Left forelimb (tissue), 1 donor: ENCODE results near the gene GANAB.
"Not testable (repeated sequence)": the region's sequence is repeated elsewhere in the genome, so short reads cannot be mapped to it uniquely, and the experiment has no call there.

ENCODE experiments used
- DNase-seq: peaks from one replicate; pipeline ENCODE4 v3.0.0-alpha.2; 2018; ENCODE audit warnings: low spot score

Gene GANAB

DNA sequence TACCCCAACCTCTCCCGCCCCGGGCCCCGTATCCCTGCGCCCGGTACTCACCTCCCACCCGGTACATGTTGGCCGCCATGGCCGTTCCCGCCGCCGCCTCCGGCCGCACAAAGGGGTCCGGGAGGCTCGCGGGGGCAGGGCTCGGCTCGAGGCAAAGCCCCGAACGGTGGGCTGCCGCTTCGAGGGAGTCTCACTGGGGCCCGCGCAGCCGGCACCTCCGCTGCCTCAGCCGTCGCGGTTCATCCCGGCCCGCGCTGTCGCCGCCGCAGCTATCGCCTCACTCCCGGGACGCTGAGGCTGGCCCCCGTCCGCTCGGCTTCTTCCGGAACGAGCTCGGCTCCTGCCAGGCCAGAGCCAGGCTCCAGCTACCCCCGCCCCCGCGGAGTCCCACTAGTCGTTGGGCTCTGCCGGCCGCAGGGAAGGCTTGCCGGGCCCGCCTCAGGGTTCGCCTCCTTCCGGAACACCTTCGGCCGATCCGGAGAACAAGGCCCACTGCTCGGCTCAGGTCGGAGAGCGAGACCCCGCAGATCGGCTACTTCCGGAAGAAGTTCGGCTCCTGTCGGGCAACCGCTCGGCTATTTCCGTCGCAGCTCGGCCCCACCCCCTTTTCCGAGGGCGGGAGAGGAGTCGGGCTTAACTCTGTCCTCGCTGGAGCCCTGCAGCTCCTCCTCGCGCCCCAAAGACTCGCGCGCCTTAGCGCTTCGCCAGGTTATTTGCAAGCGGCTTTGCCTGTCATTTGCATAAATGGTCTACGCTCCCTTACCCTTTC is 44.9 kb downstream of the GANAB start, which contains the start of gene MTA2:
Gene MTA2, minus strand, starts transcription at position 494 of the 769 bp plus-strand sequence. Its CDS starts 415 bp downstream, at position 79.
- DNase-seq = peak; percentile 100

DNA sequence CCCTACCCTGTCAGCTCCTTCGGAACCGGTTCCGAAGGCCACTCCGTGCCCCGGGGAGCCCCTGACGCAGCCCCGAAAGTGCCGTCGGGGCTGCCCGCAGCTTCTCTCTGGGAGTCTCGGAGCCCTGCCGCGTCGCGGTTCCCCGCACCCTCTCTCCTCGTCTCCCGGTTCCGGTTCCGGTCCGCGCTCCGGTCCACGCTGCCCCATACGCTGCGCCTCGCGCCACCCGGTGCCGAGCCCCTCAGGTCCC is 45.4 kb downstream of the GANAB start:
- no peak for DNase-seq

DNA sequence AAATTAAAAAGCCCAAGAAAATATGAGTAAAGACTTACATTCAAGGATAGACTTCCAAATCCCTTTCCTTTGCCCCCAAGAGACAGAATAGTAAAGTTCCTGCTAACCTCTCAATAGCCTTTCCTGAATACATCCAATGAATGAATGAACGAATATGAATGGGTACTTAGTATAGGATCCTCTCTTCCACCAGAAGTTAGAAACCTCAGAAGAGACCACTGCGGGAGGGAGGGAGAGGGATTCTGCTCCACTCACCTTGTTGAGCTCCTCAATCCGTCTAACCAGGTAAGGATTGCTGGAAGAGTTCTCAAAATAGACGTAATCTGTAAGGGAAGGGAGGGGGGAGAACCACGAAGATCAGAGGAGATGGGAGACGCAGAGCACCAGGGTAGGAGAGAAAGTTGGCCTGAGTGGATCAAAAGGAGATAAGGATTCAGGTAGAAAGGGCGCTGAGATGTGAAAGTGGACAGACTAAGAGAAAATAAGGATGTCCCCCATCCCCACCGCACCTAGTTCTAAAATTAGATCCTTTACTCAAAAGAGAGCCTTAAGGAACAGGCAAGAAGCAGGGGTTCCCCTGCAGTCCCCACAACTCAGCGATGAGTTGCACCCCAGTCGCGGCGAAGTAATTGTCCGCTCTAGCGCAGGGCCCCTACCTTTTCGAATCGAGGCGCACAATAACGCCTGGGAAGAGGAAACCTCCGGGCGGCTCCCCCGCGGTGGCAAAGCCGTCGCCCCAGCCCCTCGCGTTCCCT is 45.9 kb downstream of the GANAB start:
- no peak for DNase-seq

DNA sequence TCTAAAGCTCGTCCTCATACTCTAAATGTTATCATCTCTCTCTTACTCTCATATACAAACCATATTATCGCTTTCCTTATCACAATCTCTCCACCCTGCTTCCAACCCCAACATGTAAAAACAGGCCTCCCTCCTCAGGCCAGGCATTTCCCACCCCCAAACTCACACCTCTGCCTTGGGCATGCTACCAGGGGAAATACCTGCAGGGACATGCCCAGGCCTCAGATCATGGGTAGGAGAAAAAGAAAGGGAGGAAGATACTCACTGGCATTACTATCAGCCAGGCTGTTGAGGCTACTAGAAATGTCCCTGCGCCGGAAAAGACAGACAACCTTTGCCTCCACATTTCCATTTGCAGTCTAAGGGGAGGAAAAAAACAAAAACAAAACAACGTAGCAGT is 46.5 kb downstream of the GANAB start:
- DNase-seq = no peak

DNA sequence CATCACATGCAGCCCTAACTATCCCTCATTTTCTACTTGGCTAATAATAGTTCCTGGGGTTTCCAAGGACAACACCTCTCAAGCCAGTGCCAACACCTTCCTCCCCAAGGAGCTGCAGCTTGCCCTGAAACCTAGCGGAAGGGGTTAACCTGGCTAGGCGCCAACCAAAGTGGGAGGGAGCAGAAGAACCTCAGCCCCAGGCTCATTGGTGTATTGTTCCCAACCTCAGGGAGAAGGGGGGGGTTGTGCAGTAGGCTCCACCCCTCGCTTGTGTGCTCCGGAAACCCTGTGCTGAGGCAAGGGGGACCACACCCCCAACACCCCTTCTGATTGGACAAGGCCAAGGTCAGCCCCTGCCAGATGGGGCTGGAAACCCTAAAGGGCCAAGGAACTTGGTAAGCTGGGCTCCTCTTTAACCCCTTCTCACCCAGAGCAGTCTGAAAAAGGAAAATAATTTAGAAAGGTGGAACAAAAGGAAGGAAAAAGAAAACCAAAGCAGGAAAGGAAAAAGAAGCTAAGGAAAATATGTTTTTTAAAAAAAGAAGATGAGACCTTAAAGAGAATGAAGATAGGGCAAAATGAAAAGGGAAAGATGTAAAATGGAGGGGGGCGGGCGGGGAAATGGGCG is 47.2 kb downstream of the GANAB start:
- peak; percentile 93 for DNase-seq

DNA sequence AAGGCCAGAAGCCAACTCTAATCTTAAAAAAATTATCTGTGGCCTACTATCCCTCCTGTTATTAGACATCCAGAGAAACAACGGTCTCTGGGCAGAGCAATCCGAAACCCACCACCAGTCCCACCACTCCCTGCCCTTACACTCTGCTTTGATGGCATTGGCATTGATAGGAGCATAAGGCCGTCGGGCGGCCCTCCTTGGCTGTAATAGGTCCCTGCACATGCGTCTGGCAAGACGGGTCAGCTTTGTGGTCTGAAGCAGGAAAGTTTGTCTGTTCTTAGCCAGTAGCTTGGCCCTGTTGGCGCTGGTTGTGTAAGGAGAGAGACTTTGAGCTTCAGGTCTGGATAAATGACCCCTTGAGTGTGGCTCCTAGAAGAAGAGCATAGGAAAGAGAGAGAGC is 51.3 kb downstream of the GANAB start:
- DNase-seq = no peak

DNA sequence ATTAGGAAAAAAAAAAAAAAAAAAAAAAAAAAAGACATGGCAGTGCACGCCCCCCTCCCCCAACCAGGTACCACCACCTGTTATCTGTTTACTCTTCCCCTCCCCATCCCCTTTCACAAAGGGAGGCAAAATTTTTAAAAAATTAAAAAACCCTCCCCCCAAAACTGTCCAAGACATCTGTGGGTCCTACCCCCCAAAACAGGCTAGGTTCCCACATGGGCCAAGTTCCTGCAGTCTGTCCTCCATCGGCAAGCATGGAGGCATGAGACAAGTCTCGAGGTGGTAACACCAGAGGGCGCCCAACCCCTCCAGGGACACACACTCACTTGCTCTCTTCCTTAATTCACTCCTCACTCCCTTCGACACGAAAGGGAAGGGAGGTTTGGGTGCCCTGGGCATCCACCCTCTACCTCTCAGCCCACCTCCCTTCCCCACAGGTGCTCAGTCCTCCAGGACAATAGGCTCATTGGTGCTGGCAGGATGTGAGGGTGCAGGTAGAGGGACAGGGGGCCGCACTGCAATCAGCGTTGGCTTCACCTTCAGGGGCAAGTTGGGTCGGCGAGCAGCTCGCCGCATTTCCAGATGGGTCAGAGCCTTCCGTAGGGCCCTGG is 52.9 kb downstream of the GANAB start:
- DNase-seq = no peak

DNA sequence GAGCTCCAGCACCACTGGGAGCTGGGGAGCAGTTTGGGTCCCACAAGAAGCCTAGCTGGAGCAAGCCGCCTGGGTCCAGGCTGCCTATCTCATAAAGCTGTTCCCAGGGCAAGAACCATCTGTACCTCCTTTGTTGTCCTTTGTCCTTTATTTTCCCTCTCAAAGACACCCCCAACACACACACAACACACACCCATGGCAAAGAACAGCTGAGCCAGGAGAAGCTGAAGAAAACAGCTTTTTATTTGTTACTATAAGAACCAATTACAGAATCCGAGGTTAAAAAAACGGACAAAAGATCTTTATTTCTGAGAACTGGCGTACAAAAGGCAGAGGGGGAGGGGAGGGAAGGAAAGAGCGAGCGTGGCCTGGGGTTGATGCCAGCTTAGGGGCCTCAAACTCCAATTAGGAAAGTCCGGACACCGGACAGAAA is 53.4 kb downstream of the GANAB start:
- no peak for DNase-seq

DNA sequence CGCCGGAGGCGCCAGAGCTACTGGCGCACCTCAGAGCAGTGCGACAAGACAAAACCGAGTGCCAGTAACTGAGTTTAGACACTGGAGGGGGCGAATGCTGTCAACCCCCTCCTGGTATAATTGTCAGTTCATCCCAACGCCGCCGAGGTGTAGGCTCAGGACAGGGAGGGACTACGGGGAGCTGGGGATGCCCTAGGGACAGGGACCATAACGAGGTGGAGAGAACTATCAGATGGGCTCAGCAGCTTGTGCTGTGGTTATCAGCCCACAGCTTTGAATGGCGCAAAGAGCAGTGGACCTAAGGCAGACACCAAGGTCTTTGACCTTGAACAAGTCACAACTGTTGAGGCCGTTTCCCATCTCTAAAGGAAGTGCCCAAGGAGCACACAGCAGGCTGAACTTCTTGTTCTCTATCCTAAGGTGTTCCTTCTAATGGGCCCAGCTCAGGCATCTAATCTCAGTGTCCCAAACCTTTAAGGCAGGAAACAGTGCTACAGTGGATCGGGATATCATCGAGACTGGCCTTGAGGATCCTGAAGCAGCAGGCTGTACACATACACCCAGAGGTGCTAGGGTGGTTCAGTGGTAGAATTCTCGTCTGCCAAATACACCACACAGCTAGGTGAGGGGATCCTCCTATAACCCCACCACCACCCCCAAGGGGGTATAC is 54.1 kb downstream of the GANAB start:
- DNase-seq = no peak

DNA sequence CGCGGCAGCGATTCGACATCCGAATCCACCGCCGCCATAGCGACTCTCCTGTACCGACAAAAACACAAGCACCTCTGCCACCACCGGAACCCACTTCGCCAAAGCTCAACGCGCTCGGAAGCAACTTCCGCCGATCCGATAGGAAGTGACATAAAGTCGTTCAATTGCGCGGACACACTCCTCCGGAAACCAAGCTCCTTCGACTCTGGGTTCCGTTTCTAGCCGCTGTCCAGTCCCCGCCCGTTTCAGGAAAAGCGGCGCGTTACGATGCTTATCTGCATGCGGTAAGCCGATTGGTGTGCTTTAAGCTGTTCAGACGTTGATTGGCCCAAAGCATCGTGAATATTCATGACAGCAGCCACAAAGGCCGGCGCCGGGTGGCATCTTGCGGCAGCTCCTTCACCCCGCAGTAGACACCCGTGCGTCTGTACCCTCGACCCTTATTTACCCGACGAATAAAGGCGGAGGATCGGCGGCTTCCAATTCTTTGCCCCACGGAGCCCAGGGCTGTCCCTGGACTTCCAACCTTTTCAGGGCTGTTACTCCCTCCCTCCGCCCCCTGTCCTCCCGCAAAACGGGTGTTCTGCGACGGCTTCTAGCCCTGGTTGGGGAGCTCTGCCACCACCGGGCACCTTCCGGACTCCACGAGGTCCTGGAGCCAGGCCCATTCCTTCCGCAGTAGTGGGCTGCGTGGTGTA is 54.8 kb downstream of the GANAB start, which contains the start of gene TUT1:
Gene TUT1, minus strand, starts transcription at position 76 of the 698 bp plus-strand sequence. Its CDS starts 38 bp downstream, at position 38.
- peak; percentile 95 for DNase-seq

DNA sequence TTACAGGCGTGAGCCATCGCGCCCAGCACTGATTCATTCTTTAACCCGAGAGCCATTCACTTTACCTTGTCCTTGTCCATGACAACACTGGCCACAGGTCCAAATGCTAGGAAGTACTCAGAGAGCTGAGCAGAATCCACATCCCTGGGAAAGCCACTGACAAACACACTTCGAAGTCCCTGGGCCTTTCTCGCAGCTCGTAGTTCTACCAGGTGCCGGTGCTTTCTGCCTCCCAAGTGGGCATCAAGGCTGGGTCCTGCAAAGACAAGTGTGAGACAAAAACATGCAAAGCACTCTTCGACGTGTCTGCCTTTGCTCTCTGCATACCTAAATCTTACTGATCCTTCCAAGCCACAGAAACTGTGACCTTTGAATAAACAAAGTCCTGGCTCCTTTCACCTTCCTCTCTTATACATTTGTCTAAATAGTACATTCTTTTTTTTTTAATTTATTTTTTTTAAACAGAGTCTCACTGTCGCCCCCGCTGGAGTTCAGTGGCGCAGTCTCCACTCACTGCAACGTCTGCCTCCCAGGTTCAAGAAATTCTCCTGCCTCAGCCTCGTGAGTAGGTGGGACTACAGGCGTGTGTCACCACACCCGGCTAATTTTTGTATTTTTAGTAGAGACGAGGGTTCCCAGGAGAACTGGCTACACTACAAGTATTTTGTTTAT is 57.3 kb downstream of the GANAB start:
- no peak for DNase-seq

DNA sequence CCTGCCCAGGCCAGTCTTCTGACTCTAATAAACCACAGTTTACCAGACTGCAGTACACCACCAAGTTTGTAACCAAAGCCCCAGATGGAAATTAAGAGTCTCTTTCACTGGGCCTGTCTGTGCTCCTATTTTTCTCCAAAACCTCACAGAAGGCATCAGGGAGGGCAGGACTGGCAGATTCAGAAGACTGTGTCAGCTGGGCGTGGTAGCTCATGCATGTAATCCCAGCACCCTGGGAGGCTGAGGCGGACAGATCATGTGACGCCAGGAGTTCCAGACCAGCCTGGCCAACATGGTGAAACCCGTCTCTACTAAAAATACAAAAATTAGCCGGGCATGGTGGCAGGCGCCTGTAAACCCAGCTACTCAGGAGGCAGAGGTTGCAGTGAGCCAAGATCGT is 61.1 kb downstream of the GANAB start:
- DNase-seq = not testable (repeated sequence)

DNA sequence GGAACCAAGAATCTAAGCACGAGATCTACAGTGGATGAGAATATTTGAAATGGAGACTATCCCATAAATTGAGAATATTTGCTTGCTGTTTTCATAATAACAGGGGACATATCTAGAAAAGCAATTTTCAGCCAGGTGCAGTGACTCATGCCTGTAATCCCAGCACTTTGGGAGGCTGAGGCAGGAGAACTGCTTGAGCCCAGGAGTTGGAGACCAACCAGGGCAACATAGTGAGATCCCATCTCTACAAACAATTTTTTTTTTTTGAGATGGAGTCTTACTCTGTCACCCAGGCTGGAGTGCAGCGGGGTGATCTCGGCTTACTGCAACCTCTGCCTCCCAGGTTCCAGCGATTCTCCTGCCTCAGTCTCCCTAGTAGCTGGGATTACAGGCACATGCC is 64.7 kb downstream of the GANAB start:
- not testable (repeated sequence) for DNase-seq

DNA sequence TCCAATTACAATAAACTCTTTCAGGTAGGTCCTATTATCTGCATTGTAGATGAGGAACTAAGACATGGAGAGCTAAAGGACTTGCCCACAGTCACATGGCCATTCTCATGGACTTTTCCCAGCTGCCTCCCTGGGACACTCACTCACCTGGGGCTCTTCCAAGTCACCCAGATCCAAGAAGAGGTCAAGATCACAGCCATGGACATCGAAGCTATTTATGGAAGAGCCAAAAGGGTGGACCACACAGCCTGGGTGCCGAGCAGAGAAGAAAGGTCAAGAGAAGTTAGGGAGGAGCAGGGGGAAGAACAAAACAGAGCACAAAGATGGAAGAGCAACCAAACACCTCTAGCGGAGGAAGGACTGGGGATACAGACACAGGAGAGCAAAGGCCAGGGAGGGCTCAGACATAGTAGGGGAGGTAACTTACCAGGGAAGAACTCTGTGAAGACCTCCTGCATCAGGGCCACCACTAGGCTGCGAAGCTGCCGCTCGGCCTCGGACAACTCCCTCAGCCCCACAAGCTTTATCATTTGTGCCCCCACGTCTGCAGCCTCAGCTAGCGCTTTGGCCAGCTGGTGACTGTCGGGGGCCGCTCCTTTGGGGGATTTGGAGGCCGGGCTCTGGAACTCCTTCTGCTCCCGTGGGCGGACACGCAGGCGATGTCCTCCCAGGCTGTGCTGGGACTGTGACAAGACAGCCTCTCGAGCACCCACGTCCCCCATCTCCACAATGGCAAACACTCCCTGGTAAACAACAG is 65.3 kb downstream of the GANAB start:
- no peak for DNase-seq

DNA sequence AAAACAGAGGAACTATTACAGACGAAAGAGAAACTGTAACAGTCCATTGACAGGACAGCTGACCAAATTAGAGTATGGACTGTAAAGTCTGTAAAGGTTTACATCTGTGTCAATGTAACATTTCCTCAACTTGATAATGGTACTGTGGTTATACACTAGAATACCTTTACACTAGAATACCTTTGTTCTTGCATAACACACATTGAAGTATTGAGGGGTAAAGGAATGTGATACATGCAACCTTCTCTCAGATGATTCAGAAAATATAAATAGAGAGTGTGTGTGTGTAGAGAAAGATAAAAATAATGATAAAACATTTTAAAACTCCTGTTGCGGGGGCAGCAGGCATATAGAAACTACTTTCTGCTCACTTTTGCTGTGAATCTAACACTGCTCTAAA is 67.2 kb downstream of the GANAB start:
- DNase-seq = no peak

DNA sequence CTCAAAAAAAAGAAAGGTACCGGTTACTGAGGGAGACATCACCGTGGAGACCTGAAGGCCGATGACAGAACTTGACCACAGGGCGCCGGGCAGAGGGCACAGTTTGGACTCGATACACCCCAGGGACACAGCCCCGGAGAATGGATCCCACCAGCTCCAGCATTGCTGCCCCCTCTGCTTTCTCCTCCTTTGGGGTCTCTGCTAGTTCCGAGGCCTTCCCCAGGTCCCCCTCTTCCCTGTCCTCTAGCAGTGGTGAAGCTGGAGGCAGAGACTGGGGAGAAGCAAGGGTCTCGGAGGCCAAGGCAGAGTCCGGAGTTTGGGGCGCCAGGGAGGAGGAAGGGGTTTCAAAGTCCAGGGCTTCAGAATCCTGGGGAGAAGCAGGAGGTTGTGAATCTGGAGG is 67.9 kb downstream of the GANAB start:
- no peak for DNase-seq

DNA sequence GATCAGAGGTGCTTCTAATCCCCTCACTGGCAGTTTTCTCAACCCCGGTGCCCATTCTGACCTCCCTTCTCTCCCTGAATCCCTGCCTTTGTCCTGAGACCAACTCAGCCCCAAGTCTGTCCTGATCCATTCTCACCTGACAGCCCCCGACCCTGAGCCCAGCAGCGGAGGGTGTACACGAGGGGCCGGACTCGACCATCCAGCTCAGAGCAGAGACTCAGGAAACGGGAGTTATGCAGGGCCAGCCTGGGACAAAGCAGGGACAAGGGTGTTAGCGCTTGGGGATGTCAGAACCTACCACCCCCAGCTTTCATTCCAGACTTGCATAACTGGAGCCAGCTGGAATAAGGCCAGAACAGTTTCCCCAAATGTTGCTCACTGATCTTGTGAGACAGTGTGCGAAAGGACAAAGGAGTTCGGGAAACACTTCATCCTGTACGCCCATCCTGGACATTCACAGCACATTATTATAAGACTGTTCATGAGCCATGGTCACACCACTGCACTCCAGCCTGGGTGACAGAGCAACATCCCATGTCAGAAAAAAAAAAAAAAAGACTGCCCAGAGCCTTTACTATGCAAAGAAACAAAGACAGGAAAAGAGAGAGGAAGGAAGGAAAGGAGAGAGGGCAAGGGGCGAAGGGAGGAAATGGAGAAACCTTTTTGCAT is 69.2 kb downstream of the GANAB start:
- DNase-seq = no peak

DNA sequence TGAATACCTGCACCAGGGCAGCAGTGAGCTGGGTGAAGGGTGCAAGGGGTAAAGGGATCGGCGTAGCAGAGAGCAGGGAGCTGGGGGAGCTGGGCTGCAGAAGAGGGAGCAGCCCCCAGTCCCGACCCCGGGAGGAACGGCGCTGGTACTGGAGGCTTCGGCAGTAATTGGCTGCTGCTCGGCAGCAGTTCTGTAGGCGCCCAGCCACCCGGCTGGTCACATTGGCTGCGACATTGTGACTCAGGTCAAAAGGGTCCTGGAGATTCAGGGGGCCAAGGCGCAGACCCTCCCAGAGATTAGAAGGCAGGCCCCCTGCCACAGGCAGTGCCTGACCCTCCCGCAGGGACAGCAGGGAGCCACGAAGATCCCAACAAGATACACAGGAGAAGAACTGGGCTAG is 70.6 kb downstream of the GANAB start:
- no peak for DNase-seq

DNA sequence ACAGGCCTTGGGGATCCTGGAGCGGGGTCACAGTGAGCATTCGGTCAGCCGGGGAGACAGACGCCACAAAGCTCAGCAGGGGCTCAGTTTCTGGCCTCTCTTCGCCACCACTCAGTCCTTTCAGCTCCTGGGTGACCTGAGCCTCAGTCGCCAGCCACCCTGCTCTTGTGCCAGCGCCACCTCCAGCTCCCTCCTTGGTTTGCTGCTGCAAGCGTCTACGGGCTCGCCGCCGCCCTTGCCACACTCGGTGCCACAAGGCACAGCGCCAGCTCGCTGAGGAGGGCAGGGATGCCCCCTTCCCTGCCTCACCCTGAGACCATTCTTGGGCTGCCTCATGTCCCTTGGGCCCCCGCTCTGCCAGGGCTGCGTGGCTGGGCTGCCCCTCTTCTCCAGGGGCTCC is 71.3 kb downstream of the GANAB start:
- DNase-seq = no peak
